Activated naive CD4-positive, alpha-beta T cell treated with anti-CD3 and anti-CD28 coated beads, Interleukin-2, amount 10 ng/mL, durations not matched to agents 7 days and 5 days (primary cell): ENCODE measurements around the gene C14orf93.

Experiments used
- CTCF ChIA-PET: fragments of 350-600 bp; sonication (Branson Sonifier 250); formaldehyde crosslinking; loops from one replicate; lab custom pipeline; 2021; ENCODE audit warnings: antibody characterized with exemption; lab: Charles Lee
- DNase-seq: peaks from one replicate; pipeline ENCODE4 v3.0.0-alpha.2; 2020
- H3K27ac Mint-ChIP-seq: one replicate; pipeline ENCODE4 v1.8.0; 2021; ENCODE audit warnings: mild to moderate bottlenecking, moderate library complexity, mixed read lengths
- H3K27me3 Mint-ChIP-seq: one replicate; pipeline ENCODE4 v1.8.0; 2021; ENCODE audit warnings: mild to moderate bottlenecking, mixed read lengths
- H3K36me3 Mint-ChIP-seq: one replicate; pipeline ENCODE4 v1.8.0; 2021; ENCODE audit warnings: mixed read lengths
- H3K4me1 Mint-ChIP-seq: one replicate; pipeline ENCODE4 v1.8.0; 2021; ENCODE audit warnings: mixed read lengths
- H3K4me3 Mint-ChIP-seq: one replicate; pipeline ENCODE4 v1.8.0; 2021; ENCODE audit warnings: mild to moderate bottlenecking, moderate library complexity, mixed read lengths
- H3K9me3 Mint-ChIP-seq: one replicate; pipeline ENCODE4 v1.8.0; 2021; ENCODE audit warnings: mixed read lengths

The C14orf93 gene

GRCh38 chr14:22945642-22946041, 64.3 kb downstream of the C14orf93 start:
- H3K27me3 Mint-ChIP-seq = no peaks in the 10 kb centered on the region
- no peaks in the 10 kb centered on the region for H3K4me1 Mint-ChIP-seq
- no peaks in the 10 kb centered on the region for H3K9me3 Mint-ChIP-seq
- no peak for DNase-seq
- peaks cover 26% of the 10 kb centered on the region for H3K36me3 Mint-ChIP-seq
- CTCF ChIA-PET = interaction anchor here (0.9 to 1.8 kb wide), 2 partner anchors 9 to 10 kb away, joined by 4 to 9 read pairs; no protein-coding TSS in a partner anchor
- no peak overlapping the region for H3K27ac Mint-ChIP-seq
- H3K4me3 Mint-ChIP-seq = no peak overlapping the region

DNA sequence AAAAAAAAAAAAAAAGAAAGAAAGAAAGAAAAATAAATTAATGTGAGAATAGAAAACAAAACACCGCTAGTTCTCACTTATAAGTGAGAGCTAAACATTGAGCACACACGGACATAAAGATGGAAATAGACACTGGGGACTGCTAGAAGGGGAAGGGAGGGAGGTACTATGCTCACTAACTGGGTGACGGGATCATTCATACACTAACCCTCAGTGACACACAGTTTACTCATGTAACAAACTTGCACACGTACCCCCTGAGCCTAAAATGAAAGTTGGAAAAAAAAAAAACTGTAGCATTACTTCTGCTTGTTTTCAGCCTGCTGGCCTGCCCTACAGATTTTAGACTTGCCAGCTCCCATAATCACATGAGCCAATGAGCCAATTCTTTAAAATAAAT, 70.3 kb downstream of the C14orf93 start:
- no peaks in the 10 kb centered on the region for H3K27me3 Mint-ChIP-seq
- no peak overlapping the region for H3K4me3 Mint-ChIP-seq
- H3K36me3 Mint-ChIP-seq = peaks cover 11% of the 10 kb centered on the region
- H3K27ac Mint-ChIP-seq = no peak overlapping the region
- no peak for DNase-seq
- no peaks in the 10 kb centered on the region for H3K4me1 Mint-ChIP-seq
- CTCF ChIA-PET = interaction anchor here (0.6 to 2.1 kb wide), 2 partner anchors 10 to 129 kb away, joined by 4 to 5 read pairs; no protein-coding TSS in a partner anchor
- H3K9me3 Mint-ChIP-seq = no peaks in the 10 kb centered on the region
